Renal cortical epithelial cell (primary cell): ENCODE data around the gene TWIST2. TPM values are rescaled to one million over a fixed set of nuclear protein-coding genes. Genes with fewer than 3 reads are reported as not detected.

Experiments
- DNase-seq: peaks from one replicate; pipeline ENCODE4 v3.0.0-alpha.2; 2011; ENCODE audit warnings: low read depth
- total RNA-seq: library from RNA; depleted of rRNA; stranded (reverse); fragments of >200 nt; gene quantifications from 2 replicates; pipeline ENCODE4 v1.2.3, GENCODE V29; 2014

Gene TWIST2
- total RNA-seq: 0.20 TPM in 1 of 2 replicates, not detected in the other

GRCh38 chr2:238847841-238848690 is at the start of gene TWIST2:
Gene TWIST2 (plus strand): TSS chr2:238848085. CDS start chr2:238848216, 131 bp downstream.
- peak; percentile 17 for DNase-seq

- no peak for DNase-seq
These were observed 46.1 kb upstream of the TWIST2 start for GRCh38 chr2:238801791-238802190.

GRCh38 chr2:238802957-238803356 is 44.9 kb upstream of the TWIST2 start:
- DNase-seq: no peak

GRCh38 chr2:238803996-238804870 is 43.7 kb upstream of the TWIST2 start:
- DNase-seq: no peak

GRCh38 chr2:238808761-238809160 is 39.1 kb upstream of the TWIST2 start:
- no peak for DNase-seq

GRCh38 chr2:238810321-238810720 is 37.6 kb upstream of the TWIST2 start:
- DNase-seq: no peak

- DNase-seq: no peak
These were observed 36.6 kb upstream of the TWIST2 start for GRCh38 chr2:238811293-238811692.

GRCh38 chr2:238811759-238812158 is 36.1 kb upstream of the TWIST2 start:
- DNase-seq: no peak

GRCh38 chr2:238813109-238813508 is 34.8 kb upstream of the TWIST2 start:
- no peak for DNase-seq

- DNase-seq: no peak
These were observed 33.1 kb upstream of the TWIST2 start for GRCh38 chr2:238814815-238815214.

GRCh38 chr2:238816291-238816690 is 31.6 kb upstream of the TWIST2 start:
- DNase-seq: no peak

- no peak for DNase-seq
These were observed 30.5 kb upstream of the TWIST2 start for GRCh38 chr2:238817382-238817781.

GRCh38 chr2:238817891-238818290 is 30.0 kb upstream of the TWIST2 start:
- no peak for DNase-seq

GRCh38 chr2:238818561-238818960 is 29.3 kb upstream of the TWIST2 start:
- no peak for DNase-seq

- no peak for DNase-seq
These were observed 27.7 kb upstream of the TWIST2 start for GRCh38 chr2:238820197-238820596.

- DNase-seq: peak; percentile 9
These were observed 27.0 kb upstream of the TWIST2 start for GRCh38 chr2:238820916-238821315.

GRCh38 chr2:238821391-238821790 is 26.5 kb upstream of the TWIST2 start:
- DNase-seq: peak; percentile 79

GRCh38 chr2:238821944-238822670 is 25.8 kb upstream of the TWIST2 start:
- DNase-seq: no peak

GRCh38 chr2:238822955-238823354 is 24.9 kb upstream of the TWIST2 start:
- DNase-seq: no peak

GRCh38 chr2:238831177-238831576 is 16.7 kb upstream of the TWIST2 start:
- DNase-seq: no peak

- no peak for DNase-seq
These were observed 12.9 kb upstream of the TWIST2 start for GRCh38 chr2:238834982-238835381.

- DNase-seq: no peak
These were observed 12.1 kb upstream of the TWIST2 start for GRCh38 chr2:238835726-238836301.
